Measurements from ENCODE around the gene POLR2H.

POLR2H gene

GRCh38 chr3:184386047-184386806, 24.7 kb downstream of the POLR2H start:
- H4K20me1 ChIP-seq (ENCODE audit: control insufficient read depth, insufficient read depth, low read depth, low read length), result no peaks in the 10 kb centered on the region

GRCh38 chr3:184387174-184387714, 25.7 kb downstream of the POLR2H start:
- no peaks in the 10 kb centered on the region for H3K79me2 ChIP-seq (ENCODE audit: control insufficient read depth, low read length)
- no peak overlapping the region for H3K27ac ChIP-seq (ENCODE audit: low read depth, low read length)
- no peak overlapping the region for H3K4me3 ChIP-seq (ENCODE audit: low read length)
- H3F3A ChIP-seq (ENCODE audit: control insufficient read depth, insufficient read depth), result no peaks in the 10 kb centered on the region
- no peaks in the 10 kb centered on the region for H3K36me3 ChIP-seq (ENCODE audit: control insufficient read depth, low read length)
- H3K4me1 ChIP-seq (ENCODE audit: control insufficient read depth, low read length), result no peaks in the 10 kb centered on the region
- H4K20me1 ChIP-seq (ENCODE audit: control insufficient read depth, insufficient read depth, low read depth, low read length), result no peaks in the 10 kb centered on the region
- H3K9me3 ChIP-seq (ENCODE audit: control insufficient read depth, insufficient read depth, low read length), result no peaks in the 10 kb centered on the region
- no peak overlapping the region for H3K4me2 ChIP-seq (ENCODE audit: low read length)
- TF ChIP-seq CTCF (IDR thresholded peaks at IDR 0.05; ENCODE audit: low read depth, low read length, poor library complexity, severe bottlenecking) (no peak), EZH2phosphoT487 (IDR thresholded peaks at IDR 0.05; ENCODE audit: borderline replicate concordance, low read length) (no peak)
- no peaks in the 10 kb centered on the region for H3K9me2 ChIP-seq (replicated peaks; ENCODE audit: control insufficient read depth, low read length)
- peaks cover 9% of the 10 kb centered on the region for H3K27me3 ChIP-seq (ENCODE audit: control insufficient read depth, low read length)

More at GRCh38 chr3:184386047-184386806, 24.7 kb downstream of the POLR2H start:
- Histone ChIP-seq H3K27ac (ENCODE audit: low read depth, low read length) (no peak overlapping the region), H3K4me1 (ENCODE audit: control insufficient read depth, low read length) (no peaks in the 10 kb centered on the region), H3K9me3 (ENCODE audit: control insufficient read depth, insufficient read depth, low read length) (no peaks in the 10 kb centered on the region), H3K4me3 (ENCODE audit: low read length) (no peak overlapping the region), H3F3A (ENCODE audit: control insufficient read depth, insufficient read depth) (no peaks in the 10 kb centered on the region), H3K79me2 (ENCODE audit: control insufficient read depth, low read length) (no peaks in the 10 kb centered on the region), H3K27me3 (ENCODE audit: control insufficient read depth, low read length) (peaks cover 12% of the 10 kb centered on the region), H3K36me3 (ENCODE audit: control insufficient read depth, low read length) (no peaks in the 10 kb centered on the region), H3K4me2 (ENCODE audit: low read length) (no peak overlapping the region), H3K9me2 (replicated peaks; ENCODE audit: control insufficient read depth, low read length) (no peaks in the 10 kb centered on the region)
- TF ChIP-seq EZH2phosphoT487 (IDR thresholded peaks at IDR 0.05; ENCODE audit: borderline replicate concordance, low read length), result no peak
- TF ChIP-seq CTCF (IDR thresholded peaks at IDR 0.05; ENCODE audit: low read depth, low read length, poor library complexity, severe bottlenecking), result no peak

- Histone ChIP-seq H3K36me3 (ENCODE audit: control insufficient read depth, low read length) (no peaks in the 10 kb centered on the region), H3K9me3 (ENCODE audit: control insufficient read depth, insufficient read depth, low read length) (no peaks in the 10 kb centered on the region), H3K4me1 (ENCODE audit: control insufficient read depth, low read length) (no peaks in the 10 kb centered on the region), H3K27me3 (ENCODE audit: control insufficient read depth, low read length) (peaks cover 9% of the 10 kb centered on the region), H3K79me2 (ENCODE audit: control insufficient read depth, low read length) (no peaks in the 10 kb centered on the region), H3K4me2 (ENCODE audit: low read length) (no peak overlapping the region), H3K9me2 (replicated peaks; ENCODE audit: control insufficient read depth, low read length) (no peaks in the 10 kb centered on the region), H3K27ac (ENCODE audit: low read depth, low read length) (no peak overlapping the region), H4K20me1 (ENCODE audit: control insufficient read depth, insufficient read depth, low read depth, low read length) (no peaks in the 10 kb centered on the region), H3F3A (ENCODE audit: control insufficient read depth, insufficient read depth) (no peaks in the 10 kb centered on the region), H3K4me3 (ENCODE audit: low read length) (no peak overlapping the region)
- TF ChIP-seq EZH2phosphoT487 (IDR thresholded peaks at IDR 0.05; ENCODE audit: borderline replicate concordance, low read length) (no peak), CTCF (IDR thresholded peaks at IDR 0.05; ENCODE audit: low read depth, low read length, poor library complexity, severe bottlenecking) (no peak)
Observed at GRCh38 chr3:184388164-184388935, 26.8 kb downstream of the POLR2H start.

Measured in DOHH2 (cell line).